GM19035 (cell line): Measurements from ENCODE around the gene THBS3.
"Not testable (repeated sequence)": the region's sequence is repeated elsewhere in the genome, so short reads cannot be mapped to it uniquely, and the experiment has no call there.

Experiments
- ATAC-seq: cut with Tn5 transposase; IDR thresholded peaks from one replicate; pipeline ENCODE4 v1.9.1; 2021; ENCODE audit not compliant: unreplicated experiment

The THBS3 gene

DNA sequence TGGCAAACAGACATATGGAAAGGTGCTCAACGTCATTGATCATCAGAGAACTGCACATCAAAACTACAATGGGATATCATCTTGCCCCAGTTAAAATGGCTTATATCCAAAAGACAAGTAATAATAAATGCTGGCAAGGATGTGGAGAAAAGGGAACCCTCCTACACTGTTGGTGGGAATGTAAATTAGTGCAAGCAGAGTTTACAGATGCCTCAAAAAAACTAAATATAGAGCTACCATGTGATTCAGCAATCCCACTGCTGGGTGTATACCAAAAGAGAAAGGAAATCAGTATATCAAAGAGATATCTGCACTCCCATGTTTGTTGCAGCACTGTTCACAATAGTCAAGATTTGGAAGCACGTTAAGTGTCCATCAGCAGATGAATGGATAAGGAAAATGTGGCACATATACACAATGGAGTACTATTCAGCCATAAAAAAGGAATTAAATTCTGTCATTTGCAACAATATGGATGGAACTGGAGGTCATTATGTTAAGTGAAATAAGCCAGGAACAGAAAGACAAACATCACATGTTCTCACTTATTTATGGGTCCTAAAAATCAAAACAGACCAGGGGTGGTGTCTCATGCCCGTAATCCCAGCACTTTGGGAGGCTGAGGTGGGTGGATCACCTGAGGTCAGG lies 51.6 kb downstream of the THBS3 start:
- ATAC-seq, result not testable (repeated sequence)
